Naive thymus-derived CD4-positive, alpha-beta T cell (primary cell): ENCODE results near the gene DCBLD1. TPM values are rescaled to one million over a fixed set of nuclear protein-coding genes. Genes with fewer than 3 reads are reported as not detected.

ENCODE experiments used
- ATAC-seq: fragments of 150-1000 bp; cut with Tn5 transposase; 2 replicates; pipeline ENCODE4 v1.10.0; 2021; ENCODE audit warnings: mild to moderate bottlenecking, moderate library complexity
- CTCF ChIA-PET: fragments of 350-600 bp; sonication (Branson Sonifier 250); formaldehyde crosslinking; loops from one replicate; lab custom pipeline; 2021; ENCODE audit warnings: antibody characterized with exemption; lab: Charles Lee
- POLR2A ChIA-PET: fragments of 350-600 bp; sonication (Branson Sonifier 250); formaldehyde crosslinking; loops from one replicate; lab custom pipeline; 2021; ENCODE audit warnings: antibody characterized with exemption, inconsistent platforms; lab: Charles Lee
- DNase-seq, 9 donors: peaks; one replicate each; pipeline versions ENCODE4 v3.0.0 to v3.0.0-alpha.2; 2020 to 2022; ENCODE audit warnings: mixed read lengths in 1 of 9
- H3K27ac ChIP-seq: one replicate; pipeline ENCODE4 v1.7.0; 2013; ENCODE audit warnings: mild to moderate bottlenecking, low read depth, low read length, moderate library complexity
- H3K27me3 ChIP-seq, 2 donors: one replicate each; pipeline ENCODE4 v1.7.0; 2013; ENCODE audit warnings: low read length in 2 of 2, mild to moderate bottlenecking in 2 of 2, moderate library complexity in 2 of 2; ENCODE audit not compliant: control insufficient read depth in 2 of 2, insufficient read depth in 2 of 2
- H3K36me3 ChIP-seq, 3 experiments: 1 replicate in 2 of 3; 2 replicates in 1 of 3; pipeline ENCODE4 v1.7.0; 2013; ENCODE audit warnings: low read length in 3 of 3, mild to moderate bottlenecking in 3 of 3, moderate library complexity in 1 of 3; ENCODE audit not compliant: insufficient read depth in 3 of 3, control insufficient read depth in 2 of 3
- H3K4me1 ChIP-seq, 2 donors: one replicate each; pipeline ENCODE4 v1.7.0; 2013; ENCODE audit warnings: low read length in 2 of 2, mild to moderate bottlenecking in 2 of 2, moderate library complexity in 1 of 2; ENCODE audit not compliant: control insufficient read depth in 2 of 2, insufficient read depth in 2 of 2
- H3K4me3 ChIP-seq: 2 replicates; pipeline ENCODE4 v1.7.0; 2013; ENCODE audit warnings: mild to moderate bottlenecking, low read length
- H3K9me3 ChIP-seq, 3 experiments: 1 replicate in 2 of 3; 2 replicates in 1 of 3; pipeline ENCODE4 v1.7.0; 2013; ENCODE audit warnings: low read length in 3 of 3; ENCODE audit not compliant: control insufficient read depth in 2 of 3
- H3K27ac Mint-ChIP-seq, 9 donors: one replicate each; pipeline ENCODE4 v1.8.0; 2020 to 2022; ENCODE audit warnings: mixed read lengths in 9 of 9, mild to moderate bottlenecking in 8 of 9, moderate library complexity in 5 of 9, inconsistent platforms in 2 of 9
- H3K27me3 Mint-ChIP-seq, 5 donors: one replicate each; pipeline ENCODE4 v1.8.0; 2021 to 2022; ENCODE audit warnings: mixed read lengths in 5 of 5, mild to moderate bottlenecking in 1 of 5
- H3K36me3 Mint-ChIP-seq, 5 donors: one replicate each; pipeline ENCODE4 v1.8.0; 2020 to 2022; ENCODE audit warnings: mixed read lengths in 5 of 5, mild to moderate bottlenecking in 3 of 5, inconsistent platforms in 1 of 5
- H3K4me1 Mint-ChIP-seq, 7 donors: one replicate each; pipeline ENCODE4 v1.8.0; 2020 to 2022; ENCODE audit warnings: mixed read lengths in 7 of 7, mild to moderate bottlenecking in 3 of 7, inconsistent platforms in 1 of 7
- H3K4me3 Mint-ChIP-seq, 10 donors: one replicate each; pipeline ENCODE4 v1.8.0; 2020 to 2022; ENCODE audit warnings: mild to moderate bottlenecking in 10 of 10, mixed read lengths in 10 of 10, moderate library complexity in 6 of 10, inconsistent platforms in 2 of 10
- H3K9me3 Mint-ChIP-seq, 11 donors: one replicate each; pipeline ENCODE4 v1.8.0; 2020 to 2022; ENCODE audit warnings: mixed read lengths in 11 of 11, mild to moderate bottlenecking in 4 of 11, inconsistent platforms in 1 of 11, moderate library complexity in 1 of 11
- intact Hi-C, 2 donors: fragments of 100-400 bp; cut with micrococcal nuclease; formaldehyde crosslinking; loops; one replicate each; pipeline ENCODE4 v1.15.1; 2023
- polyA plus RNA-seq, 2 donors: library from polyadenylated mRNA; unstranded; fragments of 300-500 nt; fragmentation: Illumina TruSeq; gene quantifications; one replicate each; pipeline ENCODE4 v1.2.3, GENCODE V29; 2021
- total RNA-seq, 6 experiments: library from RNA in 5 of 6; stranded (reverse) in 5 of 6; gene quantifications; 1 replicate in 5 of 6; 2 replicates in 1 of 6; pipeline ENCODE4 v1.2.3 and lab custom pipeline; 2021 to 2026

DCBLD1 gene
- total and polyA plus RNA-seq, 7 experiments from 2014 or later = 1.2 to 7.6 (median 4.4) TPM

- H3K4me1 Mint-ChIP-seq = peaks cover 0 to 11% (median 3%) of the 10 kb centered on the region in 7 donors
- intact Hi-C loops = no loop called here
Measured at GRCh38 chr6:117573006-117573680, 90.7 kb downstream of the DCBLD1 start.

GRCh38 chr6:117574198-117574597 lies 91.7 kb downstream of the DCBLD1 start:
- no peak overlapping the region for H3K27ac Mint-ChIP-seq
- no peak overlapping the region for H3K4me3 ChIP-seq
- H3K27me3 ChIP-seq = no peaks in the 10 kb centered on the region
- H3K9me3 ChIP-seq = no peaks in the 10 kb centered on the region
- no peaks in the 10 kb centered on the region for H3K9me3 Mint-ChIP-seq
- peaks cover 3 to 15% (median 9%) of the 10 kb centered on the region in 7 donors for H3K4me1 Mint-ChIP-seq
- intact Hi-C loops = no loop called here
- DNase-seq (no peak), ATAC-seq (no peak)
- H3K36me3 ChIP-seq = peaks cover 0 to 29% (median 13%) of the 10 kb centered on the region in 3 experiments
- no peak overlapping the region for H3K27ac ChIP-seq
- H3K4me3 Mint-ChIP-seq = no peak overlapping the region
- no peaks in the 10 kb centered on the region for H3K27me3 Mint-ChIP-seq
- no peaks in the 10 kb centered on the region for H3K4me1 ChIP-seq
- CTCF ChIA-PET = no interaction called here
- peaks cover 0 to 30% (median 12%) of the 10 kb centered on the region in 5 donors for H3K36me3 Mint-ChIP-seq
- POLR2A ChIA-PET = no interaction called here

More at GRCh38 chr6:117573006-117573680, 90.7 kb downstream of the DCBLD1 start:
- CTCF ChIA-PET = interaction anchor here (1.2 kb wide), 1 partner anchor 31 kb away, joined by 3 read pairs; no protein-coding TSS in a partner anchor
- Histone ChIP-seq H3K36me3 (peaks cover 0 to 39% (median 23%) of the 10 kb centered on the region in 3 experiments), H3K27me3 (no peaks in the 10 kb centered on the region), H3K4me3 (no peak overlapping the region), H3K4me1 (no peaks in the 10 kb centered on the region), H3K9me3 (no peaks in the 10 kb centered on the region), H3K27ac (no peak overlapping the region)
- H3K27ac Mint-ChIP-seq = peak overlapping the region in 3 of 9 donors; percentile 14 to 46 (median 29)
- DNase-seq = no peak
- no peaks in the 10 kb centered on the region for H3K9me3 Mint-ChIP-seq
- POLR2A ChIA-PET = no interaction called here
- peaks cover 0 to 26% (median 12%) of the 10 kb centered on the region in 5 donors for H3K36me3 Mint-ChIP-seq
- no peak overlapping the region for H3K4me3 Mint-ChIP-seq
- no peaks in the 10 kb centered on the region for H3K27me3 Mint-ChIP-seq
- no peak for ATAC-seq

- intact Hi-C loops = loop anchor here in 1 of 2 donors (1.0 kb wide), 1 partner anchor 9 kb away; no protein-coding TSS in a partner anchor
- ChIA-PET POLR2A (no interaction called here), CTCF (interaction anchor here (0.6 kb wide), 1 partner anchor 1317 kb away, joined by 3 read pairs; no protein-coding TSS in a partner anchor)
- H3K27me3 ChIP-seq = no peaks in the 10 kb centered on the region
- DNase-seq = no peak
- peaks cover 3 to 33% (median 27%) of the 10 kb centered on the region in 5 donors for H3K36me3 Mint-ChIP-seq
- H3K27ac ChIP-seq = no peak overlapping the region
- ATAC-seq = no peak
- no peak overlapping the region for H3K4me3 Mint-ChIP-seq
- peaks cover 2 to 77% (median 54%) of the 10 kb centered on the region in 7 donors for H3K4me1 Mint-ChIP-seq
- H3K4me3 ChIP-seq = no peak overlapping the region
- H3K36me3 ChIP-seq = peaks cover 0 to 9% (median 0%) of the 10 kb centered on the region in 3 experiments
- H3K27ac Mint-ChIP-seq = peak overlapping the region in 2 of 9 donors; percentile 9 to 50
- H3K27me3 Mint-ChIP-seq = no peaks in the 10 kb centered on the region
- peaks cover 0 to 6% (median 0%) of the 10 kb centered on the region in 11 donors for H3K9me3 Mint-ChIP-seq
- H3K9me3 ChIP-seq = no peaks in the 10 kb centered on the region
- H3K4me1 ChIP-seq = no peaks in the 10 kb centered on the region
Measured at GRCh38 chr6:117585647-117586046, 103.2 kb downstream of the DCBLD1 start.

- Histone ChIP-seq H3K4me3 (no peak overlapping the region), H3K9me3 (no peaks in the 10 kb centered on the region), H3K36me3 (peaks cover 0 to 9% (median 0%) of the 10 kb centered on the region in 3 experiments), H3K4me1 (no peaks in the 10 kb centered on the region), H3K27ac (no peak overlapping the region), H3K27me3 (no peaks in the 10 kb centered on the region)
- intact Hi-C loops = no loop called here
- ATAC-seq (no peak), DNase-seq (no peak)
- H3K4me1 Mint-ChIP-seq = peaks cover 6 to 43% (median 28%) of the 10 kb centered on the region in 7 donors
- H3K9me3 Mint-ChIP-seq = peaks cover 0 to under 1% (median 0%) of the 10 kb centered on the region in 11 donors
- no peak overlapping the region for H3K27ac Mint-ChIP-seq
- H3K4me3 Mint-ChIP-seq = no peak overlapping the region
- peaks cover 3 to 23% (median 21%) of the 10 kb centered on the region in 5 donors for H3K36me3 Mint-ChIP-seq
- CTCF ChIA-PET = no interaction called here
- no peaks in the 10 kb centered on the region for H3K27me3 Mint-ChIP-seq
- POLR2A ChIA-PET = interaction anchor here (0.9 kb wide), 1 partner anchor 12 kb away, joined by 4 read pairs; the partner anchor contains the start of gene GOPC
Measured at GRCh38 chr6:117590447-117590846, 108.0 kb downstream of the DCBLD1 start.

GRCh38 chr6:117591405-117591804 lies 108.9 kb downstream of the DCBLD1 start:
- intact Hi-C loops = no loop called here
- ChIA-PET CTCF (no interaction called here), POLR2A (no interaction called here)
- Mint-ChIP-seq H3K27ac (no peak overlapping the region), H3K36me3 (peaks cover 3 to 31% (median 29%) of the 10 kb centered on the region in 5 donors), H3K4me3 (no peak overlapping the region), H3K9me3 (peaks cover 0 to 6% (median 0%) of the 10 kb centered on the region in 11 donors), H3K4me1 (peaks cover 13 to 36% (median 23%) of the 10 kb centered on the region in 7 donors), H3K27me3 (no peaks in the 10 kb centered on the region)
- H3K4me1 ChIP-seq = no peaks in the 10 kb centered on the region
- no peaks in the 10 kb centered on the region for H3K27me3 ChIP-seq
- peaks cover 0 to 9% (median 0%) of the 10 kb centered on the region in 3 experiments for H3K36me3 ChIP-seq
- no peak overlapping the region for H3K4me3 ChIP-seq
- DNase-seq = no peak
- no peak for ATAC-seq
- no peak overlapping the region for H3K27ac ChIP-seq
- H3K9me3 ChIP-seq = no peaks in the 10 kb centered on the region

- ChIA-PET POLR2A (interaction anchor here (0.5 kb wide), 1 partner anchor 1606 kb away, joined by 7 read pairs; no protein-coding TSS in a partner anchor), CTCF (interaction anchor here (1.1 kb wide), 1 partner anchor 11 kb away, joined by 3 read pairs; no protein-coding TSS in a partner anchor)
- H3K4me3 Mint-ChIP-seq = no peak overlapping the region
- Histone ChIP-seq H3K4me1 (no peaks in the 10 kb centered on the region), H3K9me3 (no peaks in the 10 kb centered on the region), H3K27ac (no peak overlapping the region), H3K27me3 (no peaks in the 10 kb centered on the region), H3K36me3 (peaks cover 0 to 9% (median 0%) of the 10 kb centered on the region in 3 experiments), H3K4me3 (no peak overlapping the region)
- peaks cover 13 to 34% (median 21%) of the 10 kb centered on the region in 7 donors for H3K4me1 Mint-ChIP-seq
- DNase-seq (no peak), ATAC-seq (no peak)
- no peaks in the 10 kb centered on the region for H3K27me3 Mint-ChIP-seq
- peaks cover 3 to 46% (median 35%) of the 10 kb centered on the region in 5 donors for H3K36me3 Mint-ChIP-seq
- peaks cover 0 to 7% (median 0%) of the 10 kb centered on the region in 11 donors for H3K9me3 Mint-ChIP-seq
- no peak overlapping the region for H3K27ac Mint-ChIP-seq
- intact Hi-C loops = loop anchor here in 1 of 2 donors (1.0 kb wide), 1 partner anchor 7 kb away; no protein-coding TSS in a partner anchor
Measured at GRCh38 chr6:117592983-117593759, 110.7 kb downstream of the DCBLD1 start.
